Measurements from ENCODE around the gene SOCS1.
"Not testable (repeated sequence)": the region's sequence is repeated elsewhere in the genome, so short reads cannot be mapped to it uniquely, and the experiment has no call there.

Gene SOCS1

GRCh38 chr16:11300560-11300892, 44.5 kb upstream of the SOCS1 start:
- Histone ChIP-seq H2BK120ac (ENCODE audit: insufficient read depth, low read length, poor library complexity) (no peak overlapping the region), H3K27me3 (ENCODE audit: insufficient read depth, low read length) (no peaks in the 10 kb centered on the region), H3K4ac (ENCODE audit: low read depth, low read length) (no peak overlapping the region), H3K79me2 (ENCODE audit: control insufficient read depth, insufficient read depth, low read length, poor library complexity) (no peaks in the 10 kb centered on the region), H3K9ac (ENCODE audit: low read length) (no peak overlapping the region), H2AFZ (ENCODE audit: insufficient read depth, low read length, poor library complexity) (no peak overlapping the region), H3K4me2 (ENCODE audit: low read length) (no peak overlapping the region), H3K23ac (ENCODE audit: low read length) (no peak overlapping the region), H3K14ac (ENCODE audit: low read length) (no peak overlapping the region), H3K79me1 (ENCODE audit: low read length) (peaks cover 6% of the 10 kb centered on the region), H2BK5ac (ENCODE audit: low read depth, low read length, poor library complexity) (no peak overlapping the region), H3K4me3 (ENCODE audit: low read depth, low read length) (no peak overlapping the region), H4K12ac (ENCODE audit: low read depth, low read length) (no peak overlapping the region), H3K27ac (ENCODE audit: low read depth, low read length) (no peak overlapping the region), H3K9me3 (ENCODE audit: insufficient read depth, low read depth, low read length) (no peaks in the 10 kb centered on the region), H3K4me1 (ENCODE audit: control insufficient read depth in 1 of 2, insufficient read depth in 2 of 2, low read length in 2 of 2) (peaks cover 9 to 25% of the 10 kb centered on the region in 2 experiments), H2BK12ac (ENCODE audit: low read length) (peak overlapping the region; percentile 8), H3K18ac (ENCODE audit: low read length) (no peak overlapping the region), H3K36me3 (ENCODE audit: control insufficient read depth in 1 of 2, insufficient read depth in 2 of 2, low read length in 2 of 2) (no peaks in the 10 kb centered on the region), H2AK5ac (ENCODE audit: low read length) (no peak overlapping the region), H4K91ac (ENCODE audit: low read depth, low read length) (no peak overlapping the region), H4K8ac (ENCODE audit: low read depth, low read length) (no peak overlapping the region)
- WGBS (ENCODE audit: extremely low coverage, insufficient coverage, insufficient read length): no CpG with 5 or more reads among the region's 7 CpGs
- DNase-seq: no peak

GRCh38 chr16:11299865-11300559, 44.0 kb upstream of the SOCS1 start:
- H2AFZ ChIP-seq (ENCODE audit: insufficient read depth, low read length, poor library complexity): no peak overlapping the region
- H4K12ac ChIP-seq (ENCODE audit: low read depth, low read length): no peak overlapping the region
- H3K36me3 ChIP-seq (ENCODE audit: control insufficient read depth in 1 of 2, insufficient read depth in 2 of 2, low read length in 2 of 2): no peaks in the 10 kb centered on the region
- peaks cover 9 to 25% of the 10 kb centered on the region in 2 experiments for H3K4me1 ChIP-seq (ENCODE audit: control insufficient read depth in 1 of 2, insufficient read depth in 2 of 2, low read length in 2 of 2)
- no peaks in the 10 kb centered on the region for H3K27me3 ChIP-seq (ENCODE audit: insufficient read depth, low read length)
- H2BK5ac ChIP-seq (ENCODE audit: low read depth, low read length, poor library complexity): no peak overlapping the region
- no peak overlapping the region for H4K8ac ChIP-seq (ENCODE audit: low read depth, low read length)
- WGBS (ENCODE audit: extremely low coverage, insufficient coverage, insufficient read length): no CpG with 5 or more reads among the region's 6 CpGs
- H3K4ac ChIP-seq (ENCODE audit: low read depth, low read length): no peak overlapping the region
- H3K23ac ChIP-seq (ENCODE audit: low read length): no peak overlapping the region
- H3K9me3 ChIP-seq (ENCODE audit: insufficient read depth, low read depth, low read length): no peaks in the 10 kb centered on the region
- H2BK12ac ChIP-seq (ENCODE audit: low read length): no peak overlapping the region
- no peak overlapping the region for H3K4me3 ChIP-seq (ENCODE audit: low read depth, low read length)
- no peak overlapping the region for H4K91ac ChIP-seq (ENCODE audit: low read depth, low read length)
- no peak overlapping the region for H3K9ac ChIP-seq (ENCODE audit: low read length)
- H3K4me2 ChIP-seq (ENCODE audit: low read length): no peak overlapping the region
- H2AK5ac ChIP-seq (ENCODE audit: low read length): no peak overlapping the region
- no peak overlapping the region for H3K27ac ChIP-seq (ENCODE audit: low read depth, low read length)
- no peaks in the 10 kb centered on the region for H3K79me2 ChIP-seq (ENCODE audit: control insufficient read depth, insufficient read depth, low read length, poor library complexity)
- H3K18ac ChIP-seq (ENCODE audit: low read length): no peak overlapping the region
- H3K79me1 ChIP-seq (ENCODE audit: low read length): peaks cover 6% of the 10 kb centered on the region
- no peak overlapping the region for H2BK120ac ChIP-seq (ENCODE audit: insufficient read depth, low read length, poor library complexity)
- no peak for DNase-seq
- no peak overlapping the region for H3K14ac ChIP-seq (ENCODE audit: low read length)

GRCh38 chr16:11298950-11299547, 43.0 kb upstream of the SOCS1 start:
- H3K79me1 ChIP-seq (ENCODE audit: low read length); H3K23ac ChIP-seq (ENCODE audit: low read length); H3K4me3 ChIP-seq (ENCODE audit: low read depth, low read length); H3K27ac ChIP-seq (ENCODE audit: low read depth, low read length); H3K9ac ChIP-seq (ENCODE audit: low read length); H3K4me2 ChIP-seq (ENCODE audit: low read length); DNase-seq; H3K18ac ChIP-seq (ENCODE audit: low read length); H4K12ac ChIP-seq (ENCODE audit: low read depth, low read length); H2AFZ ChIP-seq (ENCODE audit: insufficient read depth, low read length, poor library complexity); H4K91ac ChIP-seq (ENCODE audit: low read depth, low read length); H2AK5ac ChIP-seq (ENCODE audit: low read length); H3K14ac ChIP-seq (ENCODE audit: low read length); H3K4ac ChIP-seq (ENCODE audit: low read depth, low read length); H3K79me2 ChIP-seq (ENCODE audit: control insufficient read depth, insufficient read depth, low read length, poor library complexity); H3K9me3 ChIP-seq (ENCODE audit: insufficient read depth, low read depth, low read length); H4K8ac ChIP-seq (ENCODE audit: low read depth, low read length); H2BK120ac ChIP-seq (ENCODE audit: insufficient read depth, low read length, poor library complexity); H3K36me3 ChIP-seq (ENCODE audit: control insufficient read depth in 1 of 2, insufficient read depth in 2 of 2, low read length in 2 of 2); H2BK5ac ChIP-seq (ENCODE audit: low read depth, low read length, poor library complexity); H3K27me3 ChIP-seq (ENCODE audit: insufficient read depth, low read length); H2BK12ac ChIP-seq (ENCODE audit: low read length): not testable (repeated sequence)
- H3K4me1 ChIP-seq (ENCODE audit: control insufficient read depth in 1 of 2, insufficient read depth in 2 of 2, low read length in 2 of 2): peaks cover 9 to 25% of the 10 kb centered on the region in 2 experiments
- WGBS (ENCODE audit: extremely low coverage, insufficient coverage, insufficient read length): no CpG with 5 or more reads among the region's 13 CpGs

GRCh38 chr16:11298143-11298900, 42.3 kb upstream of the SOCS1 start:
- Histone ChIP-seq H4K12ac (ENCODE audit: low read depth, low read length) (no peak overlapping the region), H3K4me3 (ENCODE audit: low read depth, low read length) (no peak overlapping the region), H4K91ac (ENCODE audit: low read depth, low read length) (no peak overlapping the region), H3K4me1 (ENCODE audit: control insufficient read depth in 1 of 2, insufficient read depth in 2 of 2, low read length in 2 of 2) (peaks cover 4 to 20% of the 10 kb centered on the region in 2 experiments), H3K36me3 (ENCODE audit: control insufficient read depth in 1 of 2, insufficient read depth in 2 of 2, low read length in 2 of 2) (no peaks in the 10 kb centered on the region), H3K9me3 (ENCODE audit: insufficient read depth, low read depth, low read length) (no peaks in the 10 kb centered on the region), H4K8ac (ENCODE audit: low read depth, low read length) (no peak overlapping the region), H3K4ac (ENCODE audit: low read depth, low read length) (no peak overlapping the region), H3K27ac (ENCODE audit: low read depth, low read length) (no peak overlapping the region), H3K14ac (ENCODE audit: low read length) (no peak overlapping the region), H2BK12ac (ENCODE audit: low read length) (no peak overlapping the region), H3K79me2 (ENCODE audit: control insufficient read depth, insufficient read depth, low read length, poor library complexity) (no peaks in the 10 kb centered on the region), H2BK120ac (ENCODE audit: insufficient read depth, low read length, poor library complexity) (no peak overlapping the region), H2AFZ (ENCODE audit: insufficient read depth, low read length, poor library complexity) (no peak overlapping the region), H3K9ac (ENCODE audit: low read length) (no peak overlapping the region), H2BK5ac (ENCODE audit: low read depth, low read length, poor library complexity) (no peak overlapping the region), H3K27me3 (ENCODE audit: insufficient read depth, low read length) (no peaks in the 10 kb centered on the region), H3K4me2 (ENCODE audit: low read length) (no peak overlapping the region), H3K79me1 (ENCODE audit: low read length) (peaks cover 4% of the 10 kb centered on the region), H2AK5ac (ENCODE audit: low read length) (no peak overlapping the region), H3K18ac (ENCODE audit: low read length) (no peak overlapping the region), H3K23ac (ENCODE audit: low read length) (no peak overlapping the region)
- no CpG with 5 or more reads among the region's 5 CpGs for WGBS (ENCODE audit: extremely low coverage, insufficient coverage, insufficient read length)
- DNase-seq: no peak
